Muscle of back (tissue), 11 donors: Measurements from ENCODE around the gene CLCNKB. TPM values are rescaled to one million over a fixed set of nuclear protein-coding genes. Genes with fewer than 3 reads are reported as not detected.
"Not testable (repeated sequence)": the region's sequence is repeated elsewhere in the genome, so short reads cannot be mapped to it uniquely, and the experiment has no call there.

Experiments
- DNase-seq, 3 donors: peaks; one replicate each; pipeline versions ENCODE4 v3.0.0 to v3.0.0-alpha.2; 2013
- polyA plus RNA-seq, 10 donors: library from polyadenylated mRNA; unstranded; fragments of 120-200 nt; gene quantifications; one replicate each; pipeline ENCODE4 v1.2.1, GENCODE V29; 2013; ENCODE audit not compliant: insufficient read length in 10 of 10

The CLCNKB gene
- polyA plus RNA-seq, 10 donors, result 0.07 to 0.44 (median 0.16) TPM; not detected in 3

- DNase-seq, result not testable (repeated sequence)
These were observed 13.8 kb downstream of the CLCNKB start for GRCh38 chr1:16057314-16057915.

- DNase-seq, result not testable (repeated sequence)
These were observed 15.0 kb downstream of the CLCNKB start for GRCh38 chr1:16058394-16059120.

GRCh38 chr1:16061266-16061665, 17.7 kb downstream of the CLCNKB start:
- DNase-seq, result no peak

GRCh38 chr1:16061989-16062686, 18.6 kb downstream of the CLCNKB start:
- not testable (repeated sequence) for DNase-seq

- not testable (repeated sequence) for DNase-seq
These were observed 19.1 kb downstream of the CLCNKB start for GRCh38 chr1:16062687-16063075.

GRCh38 chr1:16063226-16063829, 19.7 kb downstream of the CLCNKB start:
- no peak for DNase-seq

- DNase-seq, result no peak
These were observed 20.3 kb downstream of the CLCNKB start for GRCh38 chr1:16063921-16064320.

GRCh38 chr1:16064536-16065268, 21.1 kb downstream of the CLCNKB start:
- DNase-seq, result no peak

- DNase-seq, result no peak
These were observed 21.6 kb downstream of the CLCNKB start for GRCh38 chr1:16065269-16065576.

GRCh38 chr1:16066245-16066644, 22.7 kb downstream of the CLCNKB start:
- DNase-seq, result no peak

GRCh38 chr1:16067127-16067768, 23.7 kb downstream of the CLCNKB start:
- DNase-seq, result no peak

GRCh38 chr1:16067933-16068332, 24.4 kb downstream of the CLCNKB start:
- no peak for DNase-seq

GRCh38 chr1:16068356-16069270, 25.0 kb downstream of the CLCNKB start:
- DNase-seq, result no peak

GRCh38 chr1:16070640-16071355, 27.2 kb downstream of the CLCNKB start:
- no peak for DNase-seq

GRCh38 chr1:16071614-16072013, 28.0 kb downstream of the CLCNKB start:
- DNase-seq, result no peak

- DNase-seq, result no peak
These were observed 28.5 kb downstream of the CLCNKB start for GRCh38 chr1:16072095-16072494.

- DNase-seq, result no peak
These were observed 29.3 kb downstream of the CLCNKB start for GRCh38 chr1:16072616-16073484.

- DNase-seq, result no peak
These were observed 30.0 kb downstream of the CLCNKB start, which contains the start of gene FAM131C for GRCh38 chr1:16073490-16074119. TSS of gene FAM131C (minus strand) at chr1:16073651. CDS start at chr1:16073442, 209 bp downstream.
